Measurements from ENCODE around the gene COQ8B. TPM values are rescaled to one million over a fixed set of nuclear protein-coding genes. Genes with fewer than 3 reads are reported as not detected.

Gene COQ8B
- total RNA-seq, 1 donor from 2014 or later, result 36.1 TPM

DNA sequence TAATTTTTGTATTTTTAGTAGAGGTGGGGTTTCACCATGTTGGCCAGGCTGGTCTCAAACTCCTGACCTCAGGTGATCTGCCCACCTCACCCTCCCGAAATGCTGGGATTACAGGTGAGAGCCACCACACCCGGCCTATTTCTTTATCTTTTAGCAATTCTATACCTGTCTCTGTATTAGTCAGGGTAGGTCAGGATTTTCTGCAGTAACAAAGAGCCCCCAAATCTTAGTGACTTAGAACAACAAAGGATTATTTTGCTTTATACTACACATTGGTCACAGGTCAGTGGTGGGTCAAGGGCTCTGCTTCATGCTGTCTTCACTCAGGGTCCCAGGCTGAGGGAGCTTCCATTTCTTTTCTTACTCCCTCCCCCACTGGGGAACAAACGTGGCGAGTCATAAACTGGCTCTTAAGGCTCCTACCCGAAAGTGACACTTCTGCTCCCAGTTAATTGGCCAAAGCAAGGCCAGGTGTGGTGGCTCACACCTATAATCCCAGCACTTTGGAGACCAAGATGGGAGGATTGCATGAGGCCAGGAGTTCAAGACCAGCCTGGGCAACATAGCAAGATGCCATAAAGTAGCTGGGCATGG, 7.1 kb upstream of the COQ8B start:
- DNase-seq (no peak), ATAC-seq (ENCODE audit: poor library complexity) (no peak)
- intact Hi-C loops (cut with DNase I), result no loop called here

GRCh38 chr19:40721936-40722661, 5.4 kb upstream of the COQ8B start:
- intact Hi-C loops (cut with DNase I), result no loop called here
- DNase-seq, result no peak
- no peak for ATAC-seq (ENCODE audit: poor library complexity)

- intact Hi-C loops (cut with DNase I), result no loop called here
- no peak for ATAC-seq (ENCODE audit: poor library complexity)
- no peak for DNase-seq
Observed at GRCh38 chr19:40721140-40721486, 4.4 kb upstream of the COQ8B start.

DNA sequence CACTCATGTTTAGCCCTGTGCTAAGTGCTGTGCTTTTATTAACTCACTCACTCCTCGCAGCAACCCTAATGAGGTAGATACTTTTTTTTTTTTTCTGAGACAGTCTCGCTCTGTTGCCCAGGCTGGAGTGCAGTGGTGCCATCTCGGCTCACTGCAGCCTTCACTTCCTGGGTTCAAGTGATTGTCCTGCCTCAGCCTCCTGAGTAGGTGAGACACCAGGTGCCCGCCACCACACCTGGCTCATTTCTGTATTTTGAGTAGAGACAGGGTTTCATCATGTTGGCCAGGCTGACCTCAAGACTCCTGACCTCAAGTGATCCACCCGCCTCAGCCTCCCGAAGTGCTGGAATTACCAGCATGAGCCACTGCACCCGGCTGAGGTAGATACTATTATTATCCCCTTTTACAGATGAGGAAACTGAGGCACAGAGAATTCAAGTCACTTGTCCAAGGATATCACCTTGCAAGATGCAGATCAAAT, 2.8 kb upstream of the COQ8B start:
- ATAC-seq (ENCODE audit: poor library complexity) (no peak), DNase-seq (no peak)
- intact Hi-C loops (cut with DNase I), result no loop called here

GRCh38 chr19:40718774-40719391, 2.2 kb upstream of the COQ8B start:
- intact Hi-C loops (cut with DNase I), result no loop called here
- peak; percentile 72 for DNase-seq
- ATAC-seq (ENCODE audit: poor library complexity), result no peak

GRCh38 chr19:40717880-40718773, 1.4 kb upstream of the COQ8B start:
- intact Hi-C loops (cut with DNase I), result no loop called here
- DNase-seq, result peak; percentile 66
- no peak for ATAC-seq (ENCODE audit: poor library complexity)

GRCh38 chr19:40717325-40717879, 716 bp upstream of the COQ8B start:
- intact Hi-C loops (cut with DNase I), result no loop called here
- ATAC-seq (ENCODE audit: poor library complexity) (no peak), DNase-seq (no peak)

DNA sequence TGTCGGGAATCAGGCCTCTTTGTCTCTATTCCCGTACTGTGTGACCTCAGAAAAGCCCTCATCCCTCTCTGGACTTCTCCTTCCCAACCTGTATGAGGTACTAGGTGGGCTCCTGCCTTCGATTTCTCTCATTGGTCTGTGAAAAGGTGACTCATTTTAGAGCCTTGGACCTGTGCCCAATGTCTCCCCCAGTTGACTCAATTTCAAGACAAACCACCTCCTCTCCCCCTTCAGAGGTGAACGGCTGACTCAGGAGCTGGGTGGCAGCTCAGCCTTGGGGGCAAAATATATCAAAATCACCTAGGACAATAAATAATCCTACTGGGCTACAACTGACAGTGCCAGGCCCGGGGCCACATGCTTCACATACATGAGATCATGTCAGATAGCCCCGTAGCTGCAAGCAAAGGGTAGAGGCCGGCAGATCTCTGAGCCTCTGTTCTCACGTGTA, 630 bp downstream of the COQ8B start:
- intact Hi-C loops (cut with DNase I), result no loop called here
- no peak for ATAC-seq (ENCODE audit: poor library complexity)
- DNase-seq, result peak; percentile 65

- DNase-seq (peak; percentile 97), ATAC-seq (ENCODE audit: poor library complexity) (peak; percentile 80)
- intact Hi-C loops (cut with DNase I), result no loop called here
Observed at GRCh38 chr19:40714441-40715299, 2.0 kb downstream of the COQ8B start.

GRCh38 chr19:40713939-40714338, 2.7 kb downstream of the COQ8B start:
- ATAC-seq (ENCODE audit: poor library complexity) (no peak), DNase-seq (no peak)
- intact Hi-C loops (cut with DNase I), result no loop called here

DNA sequence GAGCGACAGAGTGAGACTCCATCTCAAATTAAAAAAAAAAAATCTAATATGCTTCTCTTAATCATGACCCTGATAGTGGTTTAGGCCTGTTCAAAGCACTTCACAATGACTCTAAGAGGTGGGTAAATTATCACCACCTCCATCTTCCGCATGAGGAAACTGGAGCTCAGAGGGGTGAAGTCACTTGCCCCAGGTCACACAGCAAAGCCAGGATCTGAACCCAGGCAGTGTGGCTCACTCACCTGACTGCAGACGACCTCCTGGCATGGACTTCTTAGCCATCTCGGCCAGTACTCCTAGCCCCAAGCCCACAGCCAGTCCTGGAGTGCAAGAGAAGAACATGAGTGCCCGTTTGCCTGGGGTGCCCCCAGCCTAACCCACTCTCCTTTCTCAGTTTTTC, 6.9 kb downstream of the COQ8B start:
- ATAC-seq (ENCODE audit: poor library complexity) (no peak), DNase-seq (no peak)
- intact Hi-C loops (cut with DNase I), result no loop called here

GRCh38 chr19:40707615-40708014, 9.1 kb downstream of the COQ8B start:
- DNase-seq (no peak), ATAC-seq (ENCODE audit: poor library complexity) (no peak)
- intact Hi-C loops (cut with DNase I), result no loop called here

DNA sequence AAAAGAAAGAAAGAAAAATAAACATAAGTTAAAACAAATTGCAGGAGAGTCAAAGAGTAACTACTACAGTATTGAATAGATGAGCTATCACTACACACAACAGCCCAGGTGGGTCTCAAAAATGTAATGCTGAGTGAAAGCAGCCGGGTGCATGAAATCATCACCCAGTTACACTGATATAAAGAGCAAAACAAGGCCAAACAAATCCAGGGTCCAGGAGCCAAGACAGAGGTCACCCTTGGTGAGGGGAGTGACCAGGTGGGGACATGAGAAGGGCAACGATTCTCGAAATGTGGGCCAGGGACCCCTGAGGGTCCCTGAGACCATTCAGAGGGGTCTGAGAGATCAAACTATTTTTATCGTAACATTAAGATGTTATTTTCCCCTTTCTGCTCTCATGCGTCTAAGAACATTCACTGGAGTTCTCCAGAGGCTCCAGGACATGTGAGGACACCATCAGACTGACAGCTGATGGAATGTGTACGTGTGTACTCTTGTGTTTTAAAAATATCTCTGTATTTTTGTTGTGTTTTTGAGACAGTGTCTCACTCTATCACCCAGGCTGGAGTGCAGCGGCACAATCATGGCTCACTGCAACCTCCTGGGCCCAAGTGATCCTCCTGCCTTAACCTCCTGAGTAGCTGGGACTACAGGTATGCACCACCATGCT, 10.6 kb downstream of the COQ8B start:
- DNase-seq (no peak), ATAC-seq (ENCODE audit: poor library complexity) (peak; percentile 76)
- intact Hi-C loops (cut with DNase I), result no loop called here

DNA sequence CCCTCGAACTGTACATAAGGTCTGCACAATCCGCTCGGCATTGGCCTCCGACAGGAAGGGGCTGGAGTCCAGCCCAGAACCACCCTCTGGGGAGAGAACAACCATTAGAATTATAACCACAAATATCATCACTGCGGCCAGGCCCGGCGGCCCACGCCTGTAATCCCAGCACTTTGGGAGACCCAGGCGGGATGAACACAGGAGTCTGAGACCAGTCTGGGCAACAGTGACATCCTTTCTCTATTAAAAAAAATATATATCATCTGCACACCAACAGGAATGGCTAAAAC, 11.4 kb downstream of the COQ8B start:
- intact Hi-C loops (cut with DNase I), result no loop called here
- DNase-seq (peak; percentile 77), ATAC-seq (ENCODE audit: poor library complexity) (peak; percentile 14)

- ATAC-seq (ENCODE audit: poor library complexity) (no peak), DNase-seq (peak; percentile 39)
- intact Hi-C loops (cut with DNase I), result no loop called here
Observed at GRCh38 chr19:40704491-40705361, 12.0 kb downstream of the COQ8B start.

- DNase-seq (peak; percentile 20), ATAC-seq (ENCODE audit: poor library complexity) (no peak)
- intact Hi-C loops (cut with DNase I), result no loop called here
Observed at GRCh38 chr19:40703029-40703755, 13.5 kb downstream of the COQ8B start.

Measured in Right ventricle myocardium superior (tissue), 1 donor.